CD4-positive, alpha-beta T cell treated with Interleukin-21 for 1 hour (primary cell): ENCODE results near the gene TMEM59.
A peak's percentile ranks its signal among the peaks of the same experiment; 100 is the strongest.
"Not testable (repeated sequence)": the region's sequence is repeated elsewhere in the genome, so short reads cannot be mapped to it uniquely, and the experiment has no call there.

ENCODE experiments used
- DNase-seq: peaks from one replicate; pipeline ENCODE4 v3.0.0-alpha.2; 2020

The TMEM59 gene

GRCh38 chr1:54052431-54052933, 522 bp downstream of the TMEM59 start:
- DNase-seq = peak; percentile 51

- DNase-seq = peak; percentile 9
Measured at GRCh38 chr1:54051933-54052430, 1.0 kb downstream of the TMEM59 start.

GRCh38 chr1:54050435-54050834, 2.6 kb downstream of the TMEM59 start:
- not testable (repeated sequence) for DNase-seq

- no peak for DNase-seq
Measured at GRCh38 chr1:54047384-54048305, 5.4 kb downstream of the TMEM59 start.

GRCh38 chr1:54046671-54047383, 6.2 kb downstream of the TMEM59 start:
- no peak for DNase-seq

GRCh38 chr1:54045496-54045895, 7.5 kb downstream of the TMEM59 start:
- no peak for DNase-seq

- no peak for DNase-seq
Measured at GRCh38 chr1:54041806-54042205, 11.2 kb downstream of the TMEM59 start.

- DNase-seq = no peak
Measured at GRCh38 chr1:54037476-54037875, 15.5 kb downstream of the TMEM59 start.

GRCh38 chr1:54028306-54029251, 24.4 kb downstream of the TMEM59 start:
- no peak for DNase-seq

GRCh38 chr1:54027848-54028247, 25.2 kb downstream of the TMEM59 start:
- no peak for DNase-seq

GRCh38 chr1:54024811-54025210, 28.2 kb downstream of the TMEM59 start:
- not testable (repeated sequence) for DNase-seq

- DNase-seq = no peak
Measured at GRCh38 chr1:54024358-54024757, 28.6 kb downstream of the TMEM59 start.

GRCh38 chr1:54019562-54020176, 33.3 kb downstream of the TMEM59 start:
- not testable (repeated sequence) for DNase-seq

GRCh38 chr1:54018635-54019034, 34.4 kb downstream of the TMEM59 start:
- DNase-seq = no peak

- DNase-seq = no peak
Measured at GRCh38 chr1:54017979-54018378, 35.0 kb downstream of the TMEM59 start, which contains the start of gene LDLRAD1. Gene LDLRAD1 (minus strand): TSS chr1:54018186. CDS start chr1:54018112, 74 bp downstream.

- DNase-seq = no peak
Measured at GRCh38 chr1:54016343-54017282, 36.4 kb downstream of the TMEM59 start.

- no peak for DNase-seq
Measured at GRCh38 chr1:54014009-54014629, 38.9 kb downstream of the TMEM59 start.

GRCh38 chr1:54013393-54014008, 39.5 kb downstream of the TMEM59 start:
- no peak for DNase-seq

GRCh38 chr1:54012863-54013262, 40.1 kb downstream of the TMEM59 start:
- no peak for DNase-seq

- DNase-seq = no peak
Measured at GRCh38 chr1:54012008-54012325, 41.0 kb downstream of the TMEM59 start.
